Activated T-cell treated with anti-CD3 and anti-CD28 coated beads, Interleukin-2, amount 50 U/mL, for 72 hours (primary cell): Measurements from ENCODE around the gene CD8A. TPM values are rescaled to one million over a fixed set of nuclear protein-coding genes. Genes with fewer than 3 reads are reported as not detected.

Source experiments
- ATAC-seq, 2 donors: fragments of 150-1000 bp; cut with Tn5 transposase; replicated peaks in 1 of 2; 2 replicates each; pipeline ENCODE4 v1.10.0; 2021; ENCODE audit warnings: moderate library complexity in 2 of 2, mild to moderate bottlenecking in 1 of 2
- DNase-seq, 2 donors: peaks; one replicate each; pipeline ENCODE4 v3.0.0; 2021 to 2022; ENCODE audit warnings: mixed read lengths in 1 of 2
- H3K27ac Mint-ChIP-seq: one replicate; pipeline ENCODE4 v1.8.0; 2022; ENCODE audit warnings: mild to moderate bottlenecking, moderate library complexity, mixed read lengths
- H3K27me3 Mint-ChIP-seq: one replicate; pipeline ENCODE4 v1.8.0; 2022; ENCODE audit warnings: low read depth, mixed read lengths
- H3K36me3 Mint-ChIP-seq, 2 donors: one replicate each; pipeline ENCODE4 v1.8.0; 2022; ENCODE audit warnings: mixed read lengths in 2 of 2, mild to moderate bottlenecking in 1 of 2; ENCODE audit not compliant: insufficient read depth in 2 of 2
- H3K4me1 Mint-ChIP-seq: one replicate; pipeline ENCODE4 v1.8.0; 2022; ENCODE audit warnings: low read depth, mixed read lengths
- H3K4me3 Mint-ChIP-seq, 2 donors: one replicate each; pipeline ENCODE4 v1.8.0; 2022; ENCODE audit warnings: mild to moderate bottlenecking in 2 of 2, mixed read lengths in 2 of 2, moderate library complexity in 2 of 2
- H3K9me3 Mint-ChIP-seq, 2 donors: one replicate each; pipeline ENCODE4 v1.8.0; 2022; ENCODE audit warnings: mixed read lengths in 2 of 2
- total RNA-seq, 2 donors: library from RNA; stranded (reverse); gene quantifications; one replicate each; pipeline ENCODE4 v1.2.3, GENCODE V29; 2022

Gene CD8A
- total RNA-seq, 2 donors from 2014 or later = 180 to 222 TPM

DNA sequence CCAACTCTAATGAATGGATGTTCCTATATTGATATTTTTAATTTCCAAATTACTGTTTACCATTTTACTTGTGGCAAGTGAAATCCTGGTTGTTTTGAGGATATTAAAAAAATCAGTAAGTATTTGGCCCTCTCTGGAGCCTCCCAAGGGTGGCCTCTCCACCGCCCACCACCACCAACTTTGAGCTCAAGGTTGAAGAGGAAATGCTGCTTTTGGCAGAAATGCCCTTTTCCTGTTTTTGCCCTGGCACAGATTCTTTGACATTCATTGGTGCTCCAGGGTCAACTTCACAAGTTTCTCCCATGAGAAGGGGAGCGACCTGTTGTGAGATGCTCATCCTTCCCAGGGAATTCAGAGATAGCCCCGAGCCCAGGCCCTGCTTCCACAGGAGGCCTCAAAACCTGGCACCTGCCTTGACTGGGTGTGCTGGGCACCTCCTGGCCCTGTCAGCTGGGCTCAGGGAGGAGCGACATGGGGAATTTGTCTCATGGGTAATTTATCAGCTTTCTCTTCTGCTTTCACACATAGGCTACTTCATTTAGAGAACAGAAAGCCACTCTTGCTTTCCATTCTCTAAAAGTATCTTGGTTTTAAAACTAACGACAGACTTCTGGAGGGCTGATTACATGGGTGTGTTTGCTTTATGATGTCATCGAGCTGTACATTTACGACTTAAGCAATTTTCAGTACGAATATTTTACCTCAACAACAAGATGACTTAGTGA lies 6.9 kb downstream of the CD8A start:
- Mint-ChIP-seq H3K36me3 (peaks cover 6 to 9% of the 10 kb centered on the region in 2 donors), H3K27me3 (peaks cover 15% of the 10 kb centered on the region), H3K4me1 (peaks cover 44% of the 10 kb centered on the region), H3K27ac (peak overlapping the region; percentile 70), H3K4me3 (peak overlapping the region; percentile 2 to 67), H3K9me3 (no peaks in the 10 kb centered on the region)
- ATAC-seq (peak; percentile 33 to 50), DNase-seq (peak; percentile 31 to 45)

DNA sequence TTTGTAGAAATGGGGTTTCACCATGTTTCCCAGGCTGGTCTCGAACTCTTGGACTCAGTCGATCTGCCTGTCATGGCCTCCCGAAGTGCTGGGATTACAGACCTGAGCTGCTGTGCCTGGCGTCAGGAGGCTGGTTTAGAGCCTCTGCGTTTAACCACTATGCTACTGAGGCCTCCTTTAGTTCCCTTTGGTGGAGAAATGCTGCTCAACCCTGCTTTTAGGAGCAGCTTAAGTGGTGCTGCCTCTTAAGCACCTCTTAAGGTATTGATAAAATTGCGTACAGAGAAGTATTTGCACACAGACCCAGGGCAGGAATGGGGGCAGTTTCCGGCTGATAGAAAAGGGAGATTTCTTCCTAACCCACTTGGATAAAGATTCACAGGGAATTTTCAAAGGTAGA lies 8.0 kb downstream of the CD8A start:
- peaks cover 4% of the 10 kb centered on the region for H3K27me3 Mint-ChIP-seq
- H3K4me1 Mint-ChIP-seq = peaks cover 41% of the 10 kb centered on the region
- H3K36me3 Mint-ChIP-seq = peaks cover 4 to 6% of the 10 kb centered on the region in 2 donors
- DNase-seq (no peak), ATAC-seq (no peak)
- H3K4me3 Mint-ChIP-seq = no peak overlapping the region
- H3K27ac Mint-ChIP-seq = no peak overlapping the region
- no peaks in the 10 kb centered on the region for H3K9me3 Mint-ChIP-seq

DNA sequence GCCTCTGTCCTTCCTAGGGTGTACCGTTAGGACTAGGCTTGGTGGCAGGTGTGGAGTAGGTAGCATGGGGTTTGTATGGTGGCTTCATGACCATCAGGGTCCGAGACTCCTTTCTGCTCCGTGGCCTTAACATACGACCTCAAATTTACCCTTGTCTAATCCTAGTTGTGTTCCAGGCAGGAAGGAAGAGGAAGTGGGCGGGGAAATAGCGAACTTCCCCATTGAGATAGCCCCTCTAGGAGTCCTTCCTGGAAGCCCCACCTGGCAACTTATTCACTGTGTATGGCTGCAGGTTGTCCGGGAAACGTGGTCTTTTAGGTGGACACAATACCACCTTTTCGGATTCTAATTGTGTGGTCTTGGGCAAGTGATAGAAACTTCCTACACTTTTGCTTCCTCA lies 9.3 kb downstream of the CD8A start:
- Mint-ChIP-seq H3K9me3 (no peaks in the 10 kb centered on the region), H3K4me3 (no peak overlapping the region), H3K27ac (no peak overlapping the region), H3K36me3 (peaks cover 0 to 4% of the 10 kb centered on the region in 2 donors), H3K4me1 (peaks cover 37% of the 10 kb centered on the region), H3K27me3 (no peaks in the 10 kb centered on the region)
- ATAC-seq (no peak), DNase-seq (no peak)

DNA sequence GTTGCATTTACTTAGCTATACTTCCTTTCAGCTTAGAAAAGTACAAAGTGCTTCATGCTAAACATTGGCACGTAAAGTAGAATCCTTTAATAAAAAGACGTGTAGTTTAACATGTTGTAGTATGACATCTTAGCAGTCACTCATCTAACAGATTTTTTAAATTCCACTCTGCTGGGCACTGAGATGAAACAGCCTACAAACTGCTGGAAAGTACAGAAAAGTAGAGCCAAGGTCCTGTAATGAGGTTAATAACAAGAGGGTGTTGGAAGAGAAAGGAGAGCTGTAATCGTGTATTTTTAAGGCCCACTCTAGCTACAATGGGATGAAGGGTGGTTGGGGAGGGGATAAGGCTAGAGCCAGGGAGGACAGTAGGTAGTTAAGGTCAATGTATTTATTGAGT lies 10.7 kb downstream of the CD8A start:
- ATAC-seq (no peak), DNase-seq (no peak)
- Mint-ChIP-seq H3K27ac (no peak overlapping the region), H3K4me1 (peaks cover 27% of the 10 kb centered on the region), H3K27me3 (no peaks in the 10 kb centered on the region), H3K36me3 (peaks cover 0 to 2% of the 10 kb centered on the region in 2 donors), H3K4me3 (no peak overlapping the region), H3K9me3 (no peaks in the 10 kb centered on the region)

DNA sequence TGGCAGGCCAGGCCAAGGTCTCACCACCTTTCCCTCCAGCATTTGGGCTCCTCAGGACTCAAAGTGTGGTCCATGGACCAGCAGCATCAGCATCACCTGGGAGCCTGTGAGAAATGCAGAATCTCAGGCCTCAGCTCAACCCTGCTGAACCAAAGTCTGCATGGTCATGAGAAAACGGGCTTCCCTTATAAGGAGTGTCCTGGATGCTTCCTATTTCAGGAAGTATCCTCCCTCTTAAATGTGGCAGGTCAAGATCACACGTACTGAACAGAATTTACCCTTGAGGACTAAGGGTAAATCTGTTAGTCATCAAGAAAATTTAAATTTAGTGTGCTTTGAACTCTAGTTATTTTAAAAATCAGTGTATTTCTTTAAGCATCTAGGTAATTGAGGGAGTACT lies 11.8 kb downstream of the CD8A start:
- DNase-seq (no peak), ATAC-seq (no peak)
- peaks cover 3 to 6% of the 10 kb centered on the region in 2 donors for H3K36me3 Mint-ChIP-seq
- H3K4me3 Mint-ChIP-seq = no peak overlapping the region
- peaks cover 18% of the 10 kb centered on the region for H3K4me1 Mint-ChIP-seq
- H3K27me3 Mint-ChIP-seq = no peaks in the 10 kb centered on the region
- H3K9me3 Mint-ChIP-seq = no peaks in the 10 kb centered on the region
- H3K27ac Mint-ChIP-seq = no peak overlapping the region

DNA sequence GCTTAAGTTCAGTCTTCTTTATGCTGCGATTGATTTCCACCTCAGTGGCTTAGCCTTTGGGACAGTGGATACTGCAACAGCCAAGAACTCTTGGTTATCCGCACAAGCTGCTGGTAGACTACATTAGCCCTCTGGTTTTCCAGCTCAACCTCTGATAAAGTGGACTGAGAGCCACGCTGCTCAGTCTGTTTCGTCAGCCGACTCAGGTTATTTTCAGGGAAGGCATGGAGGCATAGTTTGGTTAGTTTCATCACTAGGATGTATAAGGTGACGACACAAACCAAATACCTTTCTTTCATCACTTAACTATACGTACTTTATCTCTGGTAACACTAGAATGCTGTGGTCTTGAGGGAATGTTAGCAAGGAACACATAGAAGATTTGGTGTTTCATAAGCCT lies 14.2 kb downstream of the CD8A start:
- ATAC-seq = no peak
- no peaks in the 10 kb centered on the region for H3K27me3 Mint-ChIP-seq
- H3K27ac Mint-ChIP-seq = no peak overlapping the region
- no peak for DNase-seq
- H3K4me1 Mint-ChIP-seq = peaks cover 4% of the 10 kb centered on the region
- no peaks in the 10 kb centered on the region for H3K9me3 Mint-ChIP-seq
- H3K4me3 Mint-ChIP-seq = no peak overlapping the region
- H3K36me3 Mint-ChIP-seq = peaks cover 3 to 23% of the 10 kb centered on the region in 2 donors

DNA sequence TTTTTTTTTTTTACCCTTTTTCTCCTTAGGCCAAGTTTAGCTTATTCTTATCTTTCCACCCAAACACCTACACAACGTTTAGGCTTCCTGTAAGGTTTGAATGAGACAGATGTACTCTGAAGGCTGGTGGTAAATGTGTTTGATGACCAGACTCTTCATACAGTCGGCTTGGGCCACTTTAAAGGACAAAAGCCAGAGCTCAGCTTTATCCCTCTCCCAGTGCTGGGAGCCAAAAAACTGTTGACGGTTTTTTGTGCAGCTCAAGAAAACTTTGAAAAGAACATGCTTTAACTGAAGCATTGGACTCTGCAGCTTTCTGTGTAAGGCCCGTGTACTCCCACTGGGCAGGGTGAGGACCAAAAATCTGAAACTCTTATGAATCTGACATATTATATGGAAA lies 15.4 kb downstream of the CD8A start:
- no peak for DNase-seq
- H3K36me3 Mint-ChIP-seq = peaks cover 3 to 27% of the 10 kb centered on the region in 2 donors
- no peaks in the 10 kb centered on the region for H3K9me3 Mint-ChIP-seq
- no peaks in the 10 kb centered on the region for H3K4me1 Mint-ChIP-seq
- no peak overlapping the region for H3K4me3 Mint-ChIP-seq
- H3K27ac Mint-ChIP-seq = peak overlapping the region; percentile 75
- no peaks in the 10 kb centered on the region for H3K27me3 Mint-ChIP-seq
- no peak for ATAC-seq

DNA sequence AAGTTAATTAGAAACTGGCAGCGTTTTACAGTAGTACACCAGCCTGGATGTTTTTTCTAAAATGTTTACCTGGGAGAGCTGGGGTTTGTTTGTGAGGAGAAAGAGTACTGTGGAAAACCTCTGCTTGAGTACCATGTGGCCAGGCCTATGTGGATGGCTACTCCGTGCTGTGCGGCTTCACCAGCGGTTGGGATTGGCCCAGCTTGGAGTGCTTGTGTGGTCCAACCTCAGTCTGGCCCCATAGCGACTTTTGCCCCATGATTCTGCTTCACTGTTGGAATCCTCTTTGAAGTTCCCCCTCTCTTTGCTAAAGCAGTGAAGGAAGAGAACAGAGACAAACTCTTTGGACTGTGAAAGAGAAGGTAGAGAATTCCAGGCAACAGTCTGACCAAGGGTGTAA lies 15.9 kb downstream of the CD8A start:
- peaks cover 3 to 31% of the 10 kb centered on the region in 2 donors for H3K36me3 Mint-ChIP-seq
- no peaks in the 10 kb centered on the region for H3K4me1 Mint-ChIP-seq
- DNase-seq (no peak), ATAC-seq (no peak)
- H3K27me3 Mint-ChIP-seq = no peaks in the 10 kb centered on the region
- H3K9me3 Mint-ChIP-seq = no peaks in the 10 kb centered on the region
- no peak overlapping the region for H3K4me3 Mint-ChIP-seq
- peak overlapping the region; percentile 36 for H3K27ac Mint-ChIP-seq

DNA sequence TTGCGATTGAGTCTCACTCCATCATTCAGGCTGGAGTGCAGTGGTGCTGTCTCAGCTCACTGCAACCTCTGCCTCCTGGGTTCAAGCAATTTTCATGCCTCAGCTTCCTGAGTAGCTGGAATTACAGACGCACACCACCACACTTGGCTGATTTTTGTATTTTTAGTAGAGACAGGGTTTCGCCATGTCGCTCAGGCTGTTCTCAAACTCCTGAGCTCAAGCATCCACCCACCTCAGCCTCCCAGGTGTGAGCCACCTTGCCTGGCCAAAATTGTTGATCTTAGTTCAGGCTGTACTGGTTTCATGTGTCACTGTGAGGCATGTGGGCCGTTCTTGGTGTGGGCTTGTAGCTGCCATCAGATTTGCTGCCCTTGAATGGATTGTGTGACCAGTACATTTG lies 18.1 kb downstream of the CD8A start:
- Mint-ChIP-seq H3K4me3 (no peak overlapping the region), H3K9me3 (no peaks in the 10 kb centered on the region), H3K27me3 (no peaks in the 10 kb centered on the region), H3K4me1 (no peaks in the 10 kb centered on the region), H3K36me3 (peaks cover 3 to 42% of the 10 kb centered on the region in 2 donors), H3K27ac (no peak overlapping the region)
- ATAC-seq (no peak), DNase-seq (no peak)

DNA sequence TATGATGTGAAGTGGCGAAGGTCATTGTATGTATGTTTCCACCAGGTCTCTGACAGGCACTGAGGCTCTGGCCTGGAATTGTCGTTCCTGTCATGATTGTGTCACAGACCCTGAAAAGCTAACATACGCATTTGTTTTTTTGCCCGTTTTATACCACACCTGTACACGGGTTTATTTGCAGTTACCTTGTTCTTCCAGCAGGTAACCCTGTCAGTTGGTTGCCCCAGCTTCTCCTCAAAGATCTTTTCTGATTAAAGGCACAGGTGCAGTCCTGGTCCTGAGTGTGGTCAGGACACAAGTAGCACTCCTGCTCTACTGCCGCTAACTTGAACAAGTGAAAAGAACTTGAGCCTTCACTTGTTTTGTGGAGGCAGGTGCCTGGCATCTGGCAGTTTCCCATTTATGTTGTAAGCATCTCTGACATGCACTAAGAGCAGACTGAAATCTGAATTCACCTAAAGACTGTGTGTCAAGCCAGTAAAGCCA lies 19.9 kb downstream of the CD8A start:
- peaks cover 4 to 48% of the 10 kb centered on the region in 2 donors for H3K36me3 Mint-ChIP-seq
- H3K27ac Mint-ChIP-seq = no peak overlapping the region
- DNase-seq = no peak
- H3K4me3 Mint-ChIP-seq = no peak overlapping the region
- no peaks in the 10 kb centered on the region for H3K4me1 Mint-ChIP-seq
- no peaks in the 10 kb centered on the region for H3K9me3 Mint-ChIP-seq
- H3K27me3 Mint-ChIP-seq = no peaks in the 10 kb centered on the region
- ATAC-seq = no peak

DNA sequence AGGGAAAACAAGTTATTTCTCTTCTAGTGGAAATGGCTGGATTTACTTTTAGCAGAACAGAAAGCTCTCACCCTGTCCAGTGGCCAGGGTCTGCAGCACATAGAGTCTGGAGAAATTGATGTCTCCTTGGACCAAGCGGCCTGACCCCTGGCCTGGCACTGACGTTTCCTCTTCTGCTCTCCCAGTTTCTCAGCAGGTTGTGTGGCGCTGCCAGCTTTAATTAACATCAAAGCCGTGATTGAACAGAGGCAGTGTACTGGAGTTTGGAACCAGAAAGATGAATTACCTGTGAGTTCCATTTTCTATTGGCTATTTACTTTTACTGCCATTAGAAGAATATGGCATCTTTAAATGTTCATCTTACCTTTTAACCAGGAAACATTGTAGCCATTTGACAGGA lies 20.9 kb downstream of the CD8A start:
- peaks cover 3% of the 10 kb centered on the region for H3K4me1 Mint-ChIP-seq
- no peak overlapping the region for H3K4me3 Mint-ChIP-seq
- no peaks in the 10 kb centered on the region for H3K27me3 Mint-ChIP-seq
- no peak overlapping the region for H3K27ac Mint-ChIP-seq
- H3K36me3 Mint-ChIP-seq = peaks cover 4 to 48% of the 10 kb centered on the region in 2 donors
- no peaks in the 10 kb centered on the region for H3K9me3 Mint-ChIP-seq
- ATAC-seq (no peak), DNase-seq (no peak)

DNA sequence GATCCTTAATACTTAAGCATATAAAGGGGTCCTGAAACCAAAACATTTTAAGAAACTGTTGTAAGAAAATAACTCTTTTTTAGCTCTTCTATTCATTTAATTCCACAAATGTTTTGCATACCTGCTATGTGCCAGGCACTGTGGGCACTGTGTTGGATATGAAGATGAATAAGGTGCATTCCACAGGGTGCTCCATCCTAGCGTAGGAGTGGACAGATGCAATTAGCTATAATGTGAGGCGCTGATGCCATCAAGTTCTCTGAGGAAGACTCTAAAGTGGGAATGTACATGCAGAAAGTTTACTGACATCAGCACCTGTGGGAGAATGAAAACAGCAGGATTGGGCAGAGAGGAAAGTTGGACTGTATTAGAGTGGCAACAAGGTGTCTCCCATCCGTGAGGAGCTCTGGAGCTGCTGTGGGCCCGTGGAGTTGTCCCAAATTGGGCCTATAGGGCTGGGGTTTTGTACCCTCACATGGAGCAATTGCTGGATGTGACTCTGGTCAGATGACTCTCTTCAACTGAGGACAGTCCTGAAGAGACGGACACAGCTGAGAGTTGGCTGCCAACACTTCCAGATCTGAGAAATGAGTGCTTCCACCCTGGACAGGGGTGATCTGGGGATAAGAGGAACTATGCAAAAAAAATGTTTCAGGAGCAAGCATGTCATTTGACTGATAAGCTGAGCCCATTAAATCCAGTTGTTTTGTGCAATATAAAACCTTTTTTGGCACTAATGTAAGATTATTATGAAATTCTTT lies 22.3 kb downstream of the CD8A start:
- H3K9me3 Mint-ChIP-seq = no peaks in the 10 kb centered on the region
- H3K27me3 Mint-ChIP-seq = no peaks in the 10 kb centered on the region
- no peak overlapping the region for H3K27ac Mint-ChIP-seq
- H3K4me1 Mint-ChIP-seq = peaks cover 9% of the 10 kb centered on the region
- no peak for DNase-seq
- peaks cover 2 to 46% of the 10 kb centered on the region in 2 donors for H3K36me3 Mint-ChIP-seq
- ATAC-seq = no peak
- no peak overlapping the region for H3K4me3 Mint-ChIP-seq

DNA sequence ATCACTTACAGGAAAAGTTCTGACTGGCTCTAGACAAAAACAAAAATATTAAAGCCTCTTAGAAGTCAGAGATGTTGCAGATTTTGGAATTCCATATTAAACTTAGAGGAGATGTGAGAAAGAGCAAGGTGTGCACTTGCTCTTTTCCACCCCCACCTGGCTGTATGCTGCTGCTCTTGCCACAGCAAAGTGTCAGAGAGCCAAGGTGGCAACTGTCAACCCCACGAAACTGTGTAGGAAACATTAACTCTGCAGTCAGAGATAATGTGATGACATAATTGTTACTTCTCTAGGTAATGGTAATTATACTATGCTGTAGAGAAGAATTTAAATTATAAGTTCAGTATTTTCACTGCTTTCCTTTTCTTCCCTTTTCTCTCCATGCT lies 25.4 kb downstream of the CD8A start:
- ATAC-seq = no peak
- Mint-ChIP-seq H3K9me3 (no peaks in the 10 kb centered on the region), H3K27ac (no peak overlapping the region), H3K36me3 (peaks cover 4 to 30% of the 10 kb centered on the region in 2 donors), H3K4me3 (no peak overlapping the region), H3K27me3 (no peaks in the 10 kb centered on the region), H3K4me1 (peaks cover 19% of the 10 kb centered on the region)
- no peak for DNase-seq
